Liver (tissue), 9 donors: ENCODE results near the gene DPAGT1. TPM values are rescaled to one million over a fixed set of nuclear protein-coding genes. Genes with fewer than 3 reads are reported as not detected.

ENCODE experiments used
- DNase-seq: peaks from one replicate; pipeline ENCODE4 v3.0.0-alpha.2; 2017; ENCODE audit warnings: low spot score
- H3K27ac ChIP-seq, 2 donors: one replicate each; pipeline ENCODE4 v1.7.0; 2013; ENCODE audit warnings: inconsistent platforms in 2 of 2, low read length in 2 of 2, control low read depth in 1 of 2, low read depth in 1 of 2, mild to moderate bottlenecking in 1 of 2
- H3K27me3 ChIP-seq, 4 donors: one replicate each; pipeline versions ENCODE4 v1.6.1 to v1.7.0; 2013; ENCODE audit warnings: low read length in 3 of 4, inconsistent platforms in 1 of 4, mild to moderate bottlenecking in 1 of 4, moderate library complexity in 1 of 4; ENCODE audit not compliant: control insufficient read depth in 4 of 4, insufficient read depth in 4 of 4
- H3K36me3 ChIP-seq, 4 donors: one replicate each; pipeline versions ENCODE4 v1.6.1 to v1.7.0; 2013; ENCODE audit warnings: low read length in 3 of 4, mild to moderate bottlenecking in 3 of 4, low read depth in 1 of 4, moderate library complexity in 1 of 4; ENCODE audit not compliant: control insufficient read depth in 4 of 4, insufficient read depth in 3 of 4
- H3K4me1 ChIP-seq, 4 donors: one replicate each; pipeline versions ENCODE4 v1.6.1 to v1.7.0; 2013; ENCODE audit warnings: low read length in 3 of 4, mild to moderate bottlenecking in 3 of 4, moderate library complexity in 1 of 4; ENCODE audit not compliant: control insufficient read depth in 4 of 4, insufficient read depth in 4 of 4
- H3K4me3 ChIP-seq, 3 donors: one replicate each; pipeline versions ENCODE4 v1.6.1 to v1.7.0; 2013; ENCODE audit warnings: low read length in 3 of 3, control low read depth in 1 of 3, low read depth in 1 of 3, mild to moderate bottlenecking in 1 of 3
- H3K9ac ChIP-seq, 2 donors: one replicate each; pipeline ENCODE4 v1.7.0; 2013; ENCODE audit warnings: low read length in 2 of 2, mild to moderate bottlenecking in 2 of 2, moderate library complexity in 2 of 2, control low read depth in 1 of 2, low read depth in 1 of 2
- H3K9me3 ChIP-seq, 4 donors: one replicate each; pipeline versions ENCODE4 v1.6.1 to v1.7.0; 2013; ENCODE audit warnings: low read length in 3 of 4; ENCODE audit not compliant: control insufficient read depth in 4 of 4
- ATF3 ChIP-seq: IDR thresholded peaks from 2 replicates; pipeline ENCODE4 v1.6.1; 2016; ENCODE audit warnings: antibody characterized with exemption
- EGR1 ChIP-seq, 2 donors: IDR thresholded peaks; 2 replicates each; pipeline ENCODE4 v1.6.1; 2016 to 2018; ENCODE audit warnings: antibody characterized with exemption in 2 of 2, low read depth in 2 of 2
- FOXA1 ChIP-seq: IDR thresholded peaks from 2 replicates; pipeline ENCODE4 v1.6.1; 2016; ENCODE audit warnings: antibody characterized with exemption
- FOXA2 ChIP-seq: IDR thresholded peaks from 2 replicates; pipeline ENCODE4 v1.6.1; 2016; ENCODE audit warnings: antibody characterized with exemption
- GABPA ChIP-seq, 2 donors: IDR thresholded peaks in 1 of 2; conservative IDR thresholded peaks in 1 of 2; 2 replicates each; pipeline ENCODE4 v1.6.1; 2016; ENCODE audit warnings: antibody characterized with exemption in 2 of 2, mild to moderate bottlenecking in 1 of 2, moderate library complexity in 1 of 2
- HNF4A ChIP-seq, 2 donors: conservative IDR thresholded peaks; 2 replicates each; pipeline ENCODE4 v1.6.1; 2016; ENCODE audit warnings: antibody characterized with exemption in 2 of 2, mild to moderate bottlenecking in 2 of 2
- HNF4G ChIP-seq: IDR thresholded peaks from 2 replicates; pipeline ENCODE4 v1.6.1; 2016; ENCODE audit warnings: antibody characterized with exemption
- JUND ChIP-seq, 2 donors: IDR thresholded peaks; 2 replicates each; pipeline ENCODE4 v1.6.1; 2016; ENCODE audit warnings: antibody characterized with exemption in 2 of 2
- MAX ChIP-seq: IDR thresholded peaks from 2 replicates; pipeline ENCODE4 v1.6.1; 2016; ENCODE audit warnings: antibody characterized with exemption
- NR2F2 ChIP-seq: IDR thresholded peaks from 2 replicates; pipeline ENCODE4 v1.6.1; 2016; ENCODE audit warnings: antibody characterized with exemption
- RAD21 ChIP-seq, 2 donors: IDR thresholded peaks; 2 replicates each; pipeline ENCODE4 v1.6.1; 2016; ENCODE audit warnings: antibody characterized with exemption in 2 of 2, mild to moderate bottlenecking in 2 of 2
- REST ChIP-seq: IDR thresholded peaks from 2 replicates; pipeline ENCODE4 v1.6.1; 2016; ENCODE audit warnings: antibody characterized with exemption, mild to moderate bottlenecking
- RXRA ChIP-seq, 2 donors: IDR thresholded peaks; 2 replicates each; pipeline ENCODE4 v1.6.1; 2017 to 2018; ENCODE audit warnings: antibody characterized with exemption in 2 of 2, mild to moderate bottlenecking in 1 of 2
- SP1 ChIP-seq: IDR thresholded peaks from 2 replicates; pipeline ENCODE4 v1.6.1; 2018; ENCODE audit warnings: antibody characterized with exemption, mild to moderate bottlenecking
- TAF1 ChIP-seq: conservative IDR thresholded peaks from 2 replicates; pipeline ENCODE4 v1.6.1; 2016; ENCODE audit warnings: antibody characterized with exemption, mild to moderate bottlenecking
- YY1 ChIP-seq: IDR thresholded peaks from 2 replicates; pipeline ENCODE4 v1.6.1; 2016; ENCODE audit warnings: antibody characterized with exemption, mild to moderate bottlenecking
- WGBS: extraction: QIAGEN DNeasy Blood & Tissue Kit; methylation state at CpG from one replicate; pipeline ENCODE4 v1.1.7; 2013; 5-methylcytosine and 5-hydroxymethylcytosine counted together
- polyA plus RNA-seq, 2 donors: library from polyadenylated mRNA; stranded (reverse) in 1 of 2; unstranded in 1 of 2; fragments of 200-250 nt in 1 of 2; fragments of >200 nt in 1 of 2; fragmentation: Nextera tagmentation in 1 of 2; extraction: Ambion mirVana in 1 of 2; gene quantifications; one replicate each; pipeline versions ENCODE4 v1.2.1 to v1.2.3, GENCODE V29; 2013 to 2015
- total RNA-seq, 2 donors: library from RNA; depleted of rRNA; stranded (reverse); fragments of >200 nt; gene quantifications; one replicate each; pipeline ENCODE4 v1.2.3, GENCODE V29; 2014
- TF ChIP-seq, protein P1 (sequence below): fragments of 150-350 bp; IDR thresholded peaks from 2 replicates; pipeline ENCODE4 v1.5.1; 2017; ENCODE audit warnings: improper control_type of control experiment, low read depth, low read length; ENCODE audit not compliant: missing input control
- donor health status: healthy.
- donor health status: healthy.
- donor health status: healthy.
- donor health status: healthy.
- donor health status: healthy.

The DPAGT1 gene
- total and polyA plus RNA-seq, 4 donors = 12.8 to 48.0 (median 37.4) TPM

GRCh38 chr11:119065369-119065768, 36.3 kb downstream of the DPAGT1 start:
- DNase-seq = no peak
- 74% methylated on average over 4 of the region's 4 CpGs for WGBS
- Histone ChIP-seq H3K9me3 (no peaks in the 10 kb centered on the region), H3K27ac (no peak overlapping the region), H3K36me3 (peaks cover 0 to 6% (median 3%) of the 10 kb centered on the region in 4 donors), H3K9ac (no peak overlapping the region), H3K4me3 (no peak overlapping the region), H3K4me1 (peaks cover 2 to 24% (median 16%) of the 10 kb centered on the region in 4 donors), H3K27me3 (no peaks in the 10 kb centered on the region)
- no peak for TF ChIP-seq NR2F2
- TF ChIP-seq JUND (IDR thresholded peaks at IDR 0.05) = no peak
- no peak for TF ChIP-seq GABPA (IDR thresholded peaks at IDR 0.05 in 1 of 2, conservative IDR thresholded peaks at IDR 0.05 in 1 of 2)
- TF ChIP-seq HNF4A (conservative IDR thresholded peaks at IDR 0.05) = no peak
- no peak for TF ChIP-seq REST
- TF ChIP-seq MAX = no peak
- TF ChIP-seq TAF1 = no peak
- TF ChIP-seq FOXA1 = no peak
- peak; percentile 21 to 45 for TF ChIP-seq RAD21 (IDR thresholded peaks at IDR 0.05)
- no peak for TF ChIP-seq HNF4G
- no peak for TF ChIP-seq YY1
- no peak for TF ChIP-seq ATF3
- TF ChIP-seq, protein P1, sequence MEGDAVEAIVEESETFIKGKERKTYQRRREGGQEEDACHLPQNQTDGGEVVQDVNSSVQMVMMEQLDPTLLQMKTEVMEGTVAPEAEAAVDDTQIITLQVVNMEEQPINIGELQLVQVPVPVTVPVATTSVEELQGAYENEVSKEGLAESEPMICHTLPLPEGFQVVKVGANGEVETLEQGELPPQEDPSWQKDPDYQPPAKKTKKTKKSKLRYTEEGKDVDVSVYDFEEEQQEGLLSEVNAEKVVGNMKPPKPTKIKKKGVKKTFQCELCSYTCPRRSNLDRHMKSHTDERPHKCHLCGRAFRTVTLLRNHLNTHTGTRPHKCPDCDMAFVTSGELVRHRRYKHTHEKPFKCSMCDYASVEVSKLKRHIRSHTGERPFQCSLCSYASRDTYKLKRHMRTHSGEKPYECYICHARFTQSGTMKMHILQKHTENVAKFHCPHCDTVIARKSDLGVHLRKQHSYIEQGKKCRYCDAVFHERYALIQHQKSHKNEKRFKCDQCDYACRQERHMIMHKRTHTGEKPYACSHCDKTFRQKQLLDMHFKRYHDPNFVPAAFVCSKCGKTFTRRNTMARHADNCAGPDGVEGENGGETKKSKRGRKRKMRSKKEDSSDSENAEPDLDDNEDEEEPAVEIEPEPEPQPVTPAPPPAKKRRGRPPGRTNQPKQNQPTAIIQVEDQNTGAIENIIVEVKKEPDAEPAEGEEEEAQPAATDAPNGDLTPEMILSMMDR = peak; percentile 21
- no peak for TF ChIP-seq SP1

- no peak overlapping the region for H3K4me3 ChIP-seq
- H3K27ac ChIP-seq = no peak overlapping the region
- WGBS = 60% methylated on average over 5 of the region's 5 CpGs
- H3K4me1 ChIP-seq = peaks cover 2 to 17% (median 9%) of the 10 kb centered on the region in 4 donors
- H3K9ac ChIP-seq = no peak overlapping the region
- H3K9me3 ChIP-seq = no peaks in the 10 kb centered on the region
- H3K27me3 ChIP-seq = no peaks in the 10 kb centered on the region
- peak; percentile 84 for DNase-seq
- H3K36me3 ChIP-seq = no peaks in the 10 kb centered on the region
- TF ChIP-seq JUND (IDR thresholded peaks at IDR 0.05) (no peak), HNF4G (no peak), MAX (no peak), SP1 (no peak), YY1 (no peak), EGR1 (IDR thresholded peaks at IDR 0.05; ENCODE audit: low read depth in 2 of 2) (no peak), GABPA (IDR thresholded peaks at IDR 0.05 in 1 of 2, conservative IDR thresholded peaks at IDR 0.05 in 1 of 2) (no peak), HNF4A (conservative IDR thresholded peaks at IDR 0.05) (no peak), FOXA2 (no peak), TAF1 (no peak), REST (no peak), FOXA1 (no peak), RXRA (IDR thresholded peaks at IDR 0.05) (no peak), RAD21 (IDR thresholded peaks at IDR 0.05) (no peak), NR2F2 (no peak), ATF3 (no peak)
- TF ChIP-seq, protein P1 = no peak
These were observed 38.9 kb downstream of the DPAGT1 start for GRCh38 chr11:119062779-119063178.
